GM21360 (cell line): ENCODE data around the gene BARX1.

Experiments used
- ATAC-seq: cut with Tn5 transposase; IDR thresholded peaks from one replicate; pipeline ENCODE4 v1.9.1; 2021; ENCODE audit warnings: mild to moderate bottlenecking, moderate library complexity; ENCODE audit not compliant: unreplicated experiment

Gene BARX1

DNA sequence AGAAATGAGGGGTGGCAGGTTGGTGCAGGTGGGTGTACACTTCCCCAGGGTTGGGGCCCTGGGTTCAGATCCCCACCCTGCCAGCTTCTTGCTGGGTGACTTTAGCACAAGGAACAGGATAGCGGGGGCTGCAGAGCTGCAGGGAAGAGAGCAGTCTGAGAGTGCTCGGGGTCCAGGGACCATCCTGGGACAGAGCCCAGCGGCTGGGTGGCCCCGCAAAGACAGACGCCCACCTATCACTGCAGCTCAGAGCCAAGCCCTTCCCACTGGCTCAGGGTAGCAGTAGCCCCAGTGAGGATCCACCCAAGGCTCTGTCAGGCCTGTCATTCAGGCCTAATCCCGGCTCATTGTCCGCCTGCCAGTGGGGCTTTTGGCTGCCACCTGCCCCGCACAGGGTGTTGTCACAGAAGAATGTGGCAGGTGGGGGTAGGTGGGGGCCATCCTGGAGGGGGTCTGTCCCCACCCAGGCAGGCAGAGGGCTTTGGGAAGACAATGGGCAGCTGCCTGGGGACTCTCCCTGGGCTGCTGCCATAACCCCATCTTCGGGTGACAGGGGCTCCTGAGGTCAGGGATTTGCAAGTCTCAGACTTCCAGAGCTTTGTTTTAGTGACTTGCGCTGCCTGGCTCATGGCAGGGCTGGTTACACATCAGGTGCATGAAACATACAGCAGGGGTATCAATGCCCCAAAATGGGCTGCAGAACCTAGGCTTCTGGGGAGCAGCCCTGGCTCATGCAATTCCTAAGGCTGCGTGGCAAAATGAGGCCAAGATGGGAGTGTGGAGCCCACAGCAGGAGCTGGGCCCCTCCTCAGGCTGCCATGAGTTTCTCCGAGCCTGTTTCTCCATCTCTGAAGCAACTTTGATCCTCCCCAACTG lies 52.1 kb downstream of the BARX1 start:
- ATAC-seq: no peak

DNA sequence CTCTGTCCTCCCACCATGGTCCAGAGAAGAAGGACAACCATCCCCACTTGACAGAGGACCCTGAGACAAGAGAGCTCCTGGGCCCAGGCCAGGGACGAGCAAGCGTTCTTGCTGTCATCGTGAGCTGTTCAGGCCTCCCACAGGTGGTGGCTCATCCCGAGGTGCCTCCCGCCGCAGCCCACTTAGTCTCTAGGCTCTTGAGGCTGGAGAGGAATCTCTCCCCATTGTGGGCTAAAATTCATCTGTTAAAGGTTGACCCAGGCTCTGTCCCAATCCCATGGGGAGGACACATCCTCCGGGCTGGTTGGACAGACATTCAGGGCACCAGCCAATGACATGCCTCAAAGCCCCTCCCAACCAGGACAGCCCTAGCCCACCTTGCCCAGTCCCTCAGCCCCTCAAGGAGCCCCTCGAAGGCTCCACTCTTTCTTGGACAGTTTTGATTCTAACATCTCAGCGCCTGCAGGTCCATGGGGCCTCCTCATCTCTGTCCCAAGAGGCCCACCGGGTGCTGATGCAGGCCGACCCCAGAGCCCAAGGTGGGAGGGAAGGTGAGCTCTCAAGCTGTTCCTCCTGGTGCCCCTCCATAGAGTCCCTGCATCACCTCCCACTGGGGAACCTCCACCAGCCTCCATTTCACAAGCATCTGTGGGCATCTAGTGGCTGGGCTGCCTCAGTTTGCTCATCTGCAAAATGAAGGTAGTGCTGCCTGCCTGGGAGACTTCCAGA lies 52.9 kb downstream of the BARX1 start:
- ATAC-seq: no peak
